Activated T-cell treated with anti-CD3 and anti-CD28 coated beads, Interleukin-2, amount 50 U/mL, for 48 hours (primary cell): ENCODE results near the gene CPT1A.
A peak's percentile ranks its signal among the peaks of the same experiment; 100 is the strongest.

ENCODE experiments used
- DNase-seq, 2 experiments: peaks; one replicate each; pipeline ENCODE4 v3.0.0-alpha.2; 2020

CPT1A gene

GRCh38 chr11:68852628-68853027 lies 10.9 kb upstream of the CPT1A start:
- no peak for DNase-seq

GRCh38 chr11:68848429-68848828 lies 6.7 kb upstream of the CPT1A start:
- no peak for DNase-seq

- no peak for DNase-seq
These were observed 5.7 kb upstream of the CPT1A start for GRCh38 chr11:68847395-68847794.

GRCh38 chr11:68845351-68846002 lies 3.8 kb upstream of the CPT1A start:
- no peak for DNase-seq

- no peak for DNase-seq
These were observed 3.1 kb upstream of the CPT1A start for GRCh38 chr11:68844801-68845200.

GRCh38 chr11:68844376-68844775 lies 2.7 kb upstream of the CPT1A start:
- DNase-seq, result no peak

- DNase-seq, result peak; percentile 84 to 86
These were observed 2.1 kb upstream of the CPT1A start for GRCh38 chr11:68843703-68844312.

- DNase-seq, result peak; percentile 64 to 70
These were observed 1.4 kb upstream of the CPT1A start for GRCh38 chr11:68843052-68843561.

- DNase-seq, result no peak
These were observed 823 bp upstream of the CPT1A start for GRCh38 chr11:68842427-68843051.

- DNase-seq, result peak; percentile 42 to 57
These were observed 759 bp downstream of the CPT1A start for GRCh38 chr11:68840661-68841653.

GRCh38 chr11:68839911-68840641 lies 1.6 kb downstream of the CPT1A start:
- peak; percentile 38 to 45 for DNase-seq

- DNase-seq, result peak; percentile 95 to 96
These were observed 2.5 kb downstream of the CPT1A start for GRCh38 chr11:68839054-68839865.

GRCh38 chr11:68838572-68838964 lies 3.1 kb downstream of the CPT1A start:
- peak; percentile 37 to 46 for DNase-seq

- no peak for DNase-seq
These were observed 3.8 kb downstream of the CPT1A start for GRCh38 chr11:68837583-68838571.

GRCh38 chr11:68835749-68836148 lies 6.0 kb downstream of the CPT1A start:
- DNase-seq, result no peak

- DNase-seq, result no peak
These were observed 6.4 kb downstream of the CPT1A start for GRCh38 chr11:68835328-68835727.

GRCh38 chr11:68832476-68833181 lies 9.1 kb downstream of the CPT1A start:
- DNase-seq, result no peak

- DNase-seq, result no peak
These were observed 10.6 kb downstream of the CPT1A start for GRCh38 chr11:68831124-68831523.

- no peak for DNase-seq
These were observed 12.1 kb downstream of the CPT1A start for GRCh38 chr11:68829581-68829980.
